Endothelial cell of umbilical vein (primary cell): ENCODE results near the gene EXOC6B. TPM values are rescaled to one million over a fixed set of nuclear protein-coding genes. Genes with fewer than 3 reads are reported as not detected.

ENCODE experiments used
- BruUV-seq: library from RNA; stranded (reverse); fragments of 400-500 nt; replicated peaks from 2 replicates; lab custom pipeline; 2021; lab: Mats Ljungman, UMichigan
- CTCF ChIA-PET: fragments of 300-600, 350-600 bp; sonication (Branson Sonifier 250); formaldehyde crosslinking; loops from one replicate; lab custom pipeline; 2021; ENCODE audit warnings: antibody characterized with exemption, inconsistent platforms; lab: Charles Lee
- POLR2A ChIA-PET: fragments of 300-600, 350-600 bp; sonication (Branson Sonifier 250); formaldehyde crosslinking; loops from one replicate; lab custom pipeline; 2021; ENCODE audit warnings: antibody characterized with exemption, inconsistent platforms; lab: Charles Lee
- DNase-seq: peaks from one replicate; pipeline ENCODE4 v3.0.0-alpha.2; 2011; ENCODE audit warnings: low read depth, low spot score
- FAIRE-seq: peaks from 2 replicates; lab custom pipeline; 2011; peaks lifted over from hg19 to GRCh38; lab: Jason Lieb, UNC
- H2AFZ ChIP-seq: 2 replicates; pipeline ENCODE4 v1.6.0; 2012; ENCODE audit warnings: low read depth, low read length, control low read depth, inconsistent platforms
- H3K27ac ChIP-seq: 2 replicates; pipeline ENCODE4 v1.5.1; 2011; ENCODE audit warnings: low read depth, mild to moderate bottlenecking, control low read depth, low read length, moderate library complexity; ENCODE audit not compliant: insufficient read depth
- H3K27me3 ChIP-seq, 2 experiments: 2 replicates each; pipeline versions ENCODE4 v1.6.0 to v1.6.1; 2011; ENCODE audit warnings: low read length in 2 of 2, mixed read lengths in 1 of 2; ENCODE audit not compliant: control insufficient read depth in 2 of 2, insufficient read depth in 2 of 2
- H3K36me3 ChIP-seq, 2 experiments: 2 replicates in 1 of 2; 3 replicates in 1 of 2; pipeline ENCODE4 v1.5.1; 2011; ENCODE audit warnings: low read length in 2 of 2, mild to moderate bottlenecking in 1 of 2, moderate library complexity in 1 of 2; ENCODE audit not compliant: control insufficient read depth in 2 of 2, insufficient read depth in 2 of 2; ENCODE audit errors: extremely low read depth in 1 of 2
- H3K4me1 ChIP-seq: 3 replicates; pipeline ENCODE4 v1.5.1; 2011; ENCODE audit warnings: mild to moderate bottlenecking, low read length; ENCODE audit not compliant: control insufficient read depth, insufficient read depth; ENCODE audit errors: extremely low read depth
- H3K4me2 ChIP-seq: 2 replicates; pipeline ENCODE4 v1.6.1; 2011; ENCODE audit warnings: low read length, control low read depth, mixed read lengths; ENCODE audit not compliant: insufficient read depth
- H3K4me3 ChIP-seq, 3 experiments: fragments of 200-600 bp in 1 of 3; sonication (generic), shearing (Covaris generic) in 1 of 3; replicated peaks in 1 of 3; 2 replicates each; pipeline ENCODE4 v1.5.1; 2011 to 2016; ENCODE audit warnings: control low read depth in 3 of 3, low read length in 3 of 3, mild to moderate bottlenecking in 2 of 3, inconsistent platforms in 1 of 3, low read depth in 1 of 3, moderate library complexity in 1 of 3; ENCODE audit not compliant: insufficient read depth in 1 of 3
- H3K79me2 ChIP-seq: 2 replicates; pipeline ENCODE4 v1.6.0; 2012; ENCODE audit warnings: low read length, inconsistent platforms; ENCODE audit not compliant: control insufficient read depth, insufficient read depth
- H3K9ac ChIP-seq: replicated peaks from 2 replicates; pipeline ENCODE3; 2011; ENCODE audit warnings: low read length, control low read depth; ENCODE audit not compliant: insufficient read depth; ENCODE audit errors: extremely low read depth
- H3K9me1 ChIP-seq: replicated peaks from 3 replicates; pipeline ENCODE4 v1.6.0; 2011; ENCODE audit warnings: mild to moderate bottlenecking, low read length; ENCODE audit not compliant: control insufficient read depth, insufficient read depth; ENCODE audit errors: extremely low read depth
- H3K9me3 ChIP-seq: replicated peaks from 2 replicates; pipeline ENCODE4 v1.5.1; 2012; ENCODE audit warnings: low read length, inconsistent platforms; ENCODE audit not compliant: control insufficient read depth, insufficient read depth
- H4K20me1 ChIP-seq: replicated peaks from 2 replicates; pipeline ENCODE3; 2011; ENCODE audit warnings: mild to moderate bottlenecking, low read length; ENCODE audit not compliant: control insufficient read depth, insufficient read depth; ENCODE audit errors: extremely low read depth
- EZH2 ChIP-seq: IDR thresholded peaks from 2 replicates; pipeline ENCODE4 v1.6.1; 2012; ENCODE audit warnings: borderline replicate concordance, low read depth, mild to moderate bottlenecking, moderate library complexity, low read length, inconsistent platforms; ENCODE audit not compliant: severe bottlenecking
- FOS ChIP-seq: IDR thresholded peaks from 2 replicates; pipeline ENCODE4 v1.6.1; 2011; ENCODE audit warnings: mild to moderate bottlenecking, low read length, moderate library complexity, borderline replicate concordance; ENCODE audit not compliant: insufficient read depth
- GATA2 ChIP-seq: IDR thresholded peaks from 2 replicates; pipeline ENCODE4 v1.7.0; 2011; ENCODE audit warnings: low read depth, mild to moderate bottlenecking, moderate library complexity, mixed read lengths, low read length; ENCODE audit not compliant: insufficient read length, insufficient read depth
- JUN ChIP-seq: IDR thresholded peaks from 2 replicates; pipeline ENCODE4 v1.6.1; 2011; ENCODE audit warnings: borderline replicate concordance, low read depth; ENCODE audit not compliant: insufficient read length, insufficient read depth
- MYC ChIP-seq: IDR thresholded peaks from one replicate; pipeline ENCODE4 v1.6.1; 2011; ENCODE audit warnings: mild to moderate bottlenecking, low read depth, low read length
- POLR2A ChIP-seq: IDR thresholded peaks from 2 replicates; pipeline ENCODE4 v1.6.1; 2012; ENCODE audit warnings: low read depth, mild to moderate bottlenecking, control low read depth, low read length
- POLR2AphosphoS5 ChIP-seq: IDR thresholded peaks from 2 replicates; pipeline ENCODE4 v1.6.1; 2012; ENCODE audit warnings: low read depth, mild to moderate bottlenecking, control low read depth, low read length, moderate library complexity; ENCODE audit not compliant: insufficient read depth
- dilution Hi-C: fragments of 300-500 bp; cut with MboI; formaldehyde crosslinking; loops from one replicate; pipeline ENCODE4 v1.15.0; 2019; ENCODE audit warnings: low sequenced_read_pairs; ENCODE audit not compliant: extremely low pct_ligation_motif_present
- intact Hi-C: fragments of 100-400 bp; cut with micrococcal nuclease; formaldehyde crosslinking; loops from one replicate; pipeline ENCODE4 v1.10.0; 2022
- polyA plus RNA-seq, 4 experiments: library from polyadenylated mRNA; depleted of rRNA in 3 of 4; stranded (reverse) in 3 of 4; unstranded in 1 of 4; fragments of >200 nt; gene quantifications; 2 replicates each; pipeline versions ENCODE4 v1.2.1 to v1.2.3, GENCODE V29; 2011 to 2012; ENCODE audit warnings: missing spikeins in 1 of 4
- total RNA-seq: library from RNA; stranded (reverse); gene quantifications from 2 replicates; pipeline ENCODE4 v1.2.3, GENCODE V29; 2021
- TF ChIP-seq, protein P1 (sequence below), 2 donors: IDR thresholded peaks; 1 replicate in 1 of 2; 2 replicates in 1 of 2; pipeline ENCODE4 v1.5.1; 2011; ENCODE audit warnings: low read length in 2 of 2, mild to moderate bottlenecking in 2 of 2, moderate library complexity in 2 of 2, control low read depth in 1 of 2, inconsistent platforms in 1 of 2, low read depth in 1 of 2; ENCODE audit not compliant: insufficient read depth in 1 of 2; ENCODE audit errors: extremely low read depth in 1 of 2
- TF ChIP-seq, protein P2 (sequence below): IDR thresholded peaks from 2 replicates; pipeline ENCODE4 v1.6.1; 2011; ENCODE audit not compliant: insufficient read depth, insufficient read length

EXOC6B gene
- total and polyA plus RNA-seq, 2 donors (not counting 3 experiments of a cell fraction or from before 2014, with no cell fraction given): 10.8 to 34.8 TPM

DNA sequence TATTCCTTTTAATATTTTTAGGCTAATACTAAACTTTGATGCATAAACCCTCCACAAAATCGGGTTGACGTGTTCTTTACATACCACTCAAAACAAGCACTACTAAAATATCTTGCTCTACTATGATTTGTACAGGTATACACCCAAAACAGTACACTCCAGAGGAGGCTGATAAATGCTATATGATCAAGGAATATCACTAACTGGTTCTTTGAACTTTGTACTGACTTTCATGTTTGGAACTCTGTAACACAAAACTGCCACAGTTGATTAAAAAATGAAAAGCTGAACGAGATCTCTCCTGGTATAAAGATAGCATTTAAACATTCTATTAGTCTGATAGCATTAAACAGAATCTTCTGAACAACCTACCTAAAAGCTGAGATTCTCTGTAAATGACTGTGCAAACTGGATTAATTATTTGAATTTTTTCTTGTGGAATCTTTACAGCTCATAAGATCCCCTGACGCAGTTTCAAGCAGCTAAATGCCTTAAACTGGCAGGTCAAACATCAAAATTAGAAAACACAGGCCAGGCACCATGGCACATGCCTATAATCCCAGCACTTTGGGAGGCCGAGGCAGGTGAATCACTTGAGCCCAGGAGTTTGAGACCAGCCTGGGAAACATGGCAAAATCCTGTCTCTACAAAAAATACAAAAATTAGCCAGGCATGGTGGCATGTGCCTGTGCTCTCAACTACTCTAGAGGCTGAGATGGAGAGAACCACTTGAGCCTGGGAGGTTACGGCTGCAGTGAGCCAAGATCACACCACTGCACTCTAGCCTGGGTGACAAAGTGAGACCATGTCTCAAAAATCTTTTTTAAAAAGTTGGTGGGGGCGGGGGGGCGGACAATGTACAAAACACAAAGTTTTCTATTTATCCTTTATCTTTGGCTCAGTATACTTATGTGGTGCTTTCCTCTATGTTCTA, 150.6 kb downstream of the EXOC6B start:
- dilution Hi-C loops: no loop called here
- Histone ChIP-seq H3K4me3 (no peak overlapping the region), H3K4me2 (no peak overlapping the region), H3K79me2 (no peaks in the 10 kb centered on the region), H3K36me3 (no peaks in the 10 kb centered on the region), H3K9ac (no peak overlapping the region), H3K9me1 (no peaks in the 10 kb centered on the region), H4K20me1 (no peaks in the 10 kb centered on the region), H3K9me3 (no peaks in the 10 kb centered on the region), H3K27me3 (no peaks in the 10 kb centered on the region), H2AFZ (no peak overlapping the region), H3K27ac (no peak overlapping the region), H3K4me1 (no peaks in the 10 kb centered on the region)
- ChIA-PET POLR2A (no interaction called here), CTCF (interaction anchor here (1.1 kb wide), 1 partner anchor 44 kb away, joined by 3 read pairs; no protein-coding TSS in a partner anchor)
- DNase-seq (no peak), FAIRE-seq (no peak)
- TF ChIP-seq POLR2AphosphoS5 (no peak), EZH2 (no peak), FOS (no peak), JUN (no peak), GATA2 (no peak), POLR2A (no peak), MYC (no peak)
- TF ChIP-seq, protein P1, sequence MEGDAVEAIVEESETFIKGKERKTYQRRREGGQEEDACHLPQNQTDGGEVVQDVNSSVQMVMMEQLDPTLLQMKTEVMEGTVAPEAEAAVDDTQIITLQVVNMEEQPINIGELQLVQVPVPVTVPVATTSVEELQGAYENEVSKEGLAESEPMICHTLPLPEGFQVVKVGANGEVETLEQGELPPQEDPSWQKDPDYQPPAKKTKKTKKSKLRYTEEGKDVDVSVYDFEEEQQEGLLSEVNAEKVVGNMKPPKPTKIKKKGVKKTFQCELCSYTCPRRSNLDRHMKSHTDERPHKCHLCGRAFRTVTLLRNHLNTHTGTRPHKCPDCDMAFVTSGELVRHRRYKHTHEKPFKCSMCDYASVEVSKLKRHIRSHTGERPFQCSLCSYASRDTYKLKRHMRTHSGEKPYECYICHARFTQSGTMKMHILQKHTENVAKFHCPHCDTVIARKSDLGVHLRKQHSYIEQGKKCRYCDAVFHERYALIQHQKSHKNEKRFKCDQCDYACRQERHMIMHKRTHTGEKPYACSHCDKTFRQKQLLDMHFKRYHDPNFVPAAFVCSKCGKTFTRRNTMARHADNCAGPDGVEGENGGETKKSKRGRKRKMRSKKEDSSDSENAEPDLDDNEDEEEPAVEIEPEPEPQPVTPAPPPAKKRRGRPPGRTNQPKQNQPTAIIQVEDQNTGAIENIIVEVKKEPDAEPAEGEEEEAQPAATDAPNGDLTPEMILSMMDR (IDR thresholded peaks at IDR 0.05; ENCODE audit: extremely low read depth in 1 of 2, insufficient read depth in 1 of 2, low read depth in 1 of 2, low read length in 2 of 2): no peak
- TF ChIP-seq, protein P2, sequence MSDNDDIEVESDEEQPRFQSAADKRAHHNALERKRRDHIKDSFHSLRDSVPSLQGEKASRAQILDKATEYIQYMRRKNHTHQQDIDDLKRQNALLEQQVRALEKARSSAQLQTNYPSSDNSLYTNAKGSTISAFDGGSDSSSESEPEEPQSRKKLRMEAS: no peak
- BruUV-seq: no TSS peak
- intact Hi-C loops: no loop called here
